Chondrocyte (in vitro differentiated cells): ENCODE data around the gene B3GAT3. TPM values are rescaled to one million over a fixed set of nuclear protein-coding genes. Genes with fewer than 3 reads are reported as not detected.
"Not testable (repeated sequence)": the region's sequence is repeated elsewhere in the genome, so short reads cannot be mapped to it uniquely, and the experiment has no call there.

ENCODE experiments used
- DNase-seq: peaks from one replicate; pipeline ENCODE4 v3.0.0; 2021; ENCODE audit warnings: mixed read lengths, low spot score
- H3K27ac Mint-ChIP-seq: one replicate; pipeline ENCODE4 v1.8.0; 2021; ENCODE audit warnings: mild to moderate bottlenecking, moderate library complexity, mixed read lengths; ENCODE audit not compliant: unreplicated experiment
- H3K27me3 Mint-ChIP-seq: 2 replicates; pipeline ENCODE4 v1.8.0; 2021; ENCODE audit warnings: low read depth, mixed read lengths
- H3K36me3 Mint-ChIP-seq: 2 replicates; pipeline ENCODE4 v1.8.0; 2021; ENCODE audit warnings: low read depth, mixed read lengths
- H3K4me1 Mint-ChIP-seq: 2 replicates; pipeline ENCODE4 v1.8.0; 2021; ENCODE audit warnings: low read depth, mild to moderate bottlenecking, mixed read lengths
- H3K4me3 Mint-ChIP-seq: one replicate; pipeline ENCODE4 v1.8.0; 2021; ENCODE audit warnings: mild to moderate bottlenecking, moderate library complexity, mixed read lengths; ENCODE audit not compliant: unreplicated experiment
- H3K9me3 Mint-ChIP-seq: 2 replicates; pipeline ENCODE4 v1.8.0; 2021; ENCODE audit warnings: low read depth, mixed read lengths
- total RNA-seq: library from RNA; stranded (reverse); gene quantifications from 3 replicates; pipeline ENCODE4 v1.2.1, GENCODE V29; 2021
- TF ChIP-seq, protein P1 (sequence below): fragments of 200-600 bp; sonication (generic); IDR thresholded peaks from 2 replicates; pipeline ENCODE4 v1.5.0; 2021; ENCODE audit warnings: antibody characterized with exemption, mild to moderate bottlenecking, moderate library complexity

Gene B3GAT3
- total RNA-seq, 1 donor from 2014 or later = 37.7 TPM

DNA sequence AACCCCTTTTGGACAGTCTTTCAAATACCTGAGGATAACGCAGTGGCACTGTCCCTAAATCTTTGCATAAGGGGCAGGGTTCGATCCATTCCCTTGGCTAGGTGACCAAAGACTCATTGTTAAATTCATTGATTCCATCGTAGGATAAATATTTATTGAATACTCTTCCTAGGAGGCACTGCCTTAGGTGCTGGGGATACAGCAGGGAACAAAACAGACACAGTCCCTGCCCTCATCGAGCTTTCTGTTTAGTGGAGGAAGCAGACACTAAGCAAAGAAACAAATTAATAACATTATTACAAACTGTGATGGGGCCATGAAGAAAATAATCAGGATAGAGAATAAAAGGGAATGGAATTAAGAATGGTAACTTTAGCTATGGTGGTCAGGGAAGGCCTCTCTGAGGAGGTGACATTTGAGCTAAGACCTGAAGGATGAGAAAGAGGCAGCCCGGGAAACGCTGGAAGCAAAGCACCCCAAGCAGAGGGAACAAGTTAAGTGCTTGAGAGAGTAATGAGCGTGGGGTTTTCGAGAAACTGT is 689 bp downstream of the B3GAT3 start:
- Mint-ChIP-seq H3K4me3 (peak overlapping the region; percentile 89), H3K9me3 (no peaks in the 10 kb centered on the region), H3K36me3 (peaks cover 16% of the 10 kb centered on the region), H3K4me1 (peaks cover 20% of the 10 kb centered on the region), H3K27ac (peak overlapping the region; percentile 91), H3K27me3 (no peaks in the 10 kb centered on the region)
- TF ChIP-seq, protein P1, sequence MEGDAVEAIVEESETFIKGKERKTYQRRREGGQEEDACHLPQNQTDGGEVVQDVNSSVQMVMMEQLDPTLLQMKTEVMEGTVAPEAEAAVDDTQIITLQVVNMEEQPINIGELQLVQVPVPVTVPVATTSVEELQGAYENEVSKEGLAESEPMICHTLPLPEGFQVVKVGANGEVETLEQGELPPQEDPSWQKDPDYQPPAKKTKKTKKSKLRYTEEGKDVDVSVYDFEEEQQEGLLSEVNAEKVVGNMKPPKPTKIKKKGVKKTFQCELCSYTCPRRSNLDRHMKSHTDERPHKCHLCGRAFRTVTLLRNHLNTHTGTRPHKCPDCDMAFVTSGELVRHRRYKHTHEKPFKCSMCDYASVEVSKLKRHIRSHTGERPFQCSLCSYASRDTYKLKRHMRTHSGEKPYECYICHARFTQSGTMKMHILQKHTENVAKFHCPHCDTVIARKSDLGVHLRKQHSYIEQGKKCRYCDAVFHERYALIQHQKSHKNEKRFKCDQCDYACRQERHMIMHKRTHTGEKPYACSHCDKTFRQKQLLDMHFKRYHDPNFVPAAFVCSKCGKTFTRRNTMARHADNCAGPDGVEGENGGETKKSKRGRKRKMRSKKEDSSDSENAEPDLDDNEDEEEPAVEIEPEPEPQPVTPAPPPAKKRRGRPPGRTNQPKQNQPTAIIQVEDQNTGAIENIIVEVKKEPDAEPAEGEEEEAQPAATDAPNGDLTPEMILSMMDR = no peak
- DNase-seq = no peak

DNA sequence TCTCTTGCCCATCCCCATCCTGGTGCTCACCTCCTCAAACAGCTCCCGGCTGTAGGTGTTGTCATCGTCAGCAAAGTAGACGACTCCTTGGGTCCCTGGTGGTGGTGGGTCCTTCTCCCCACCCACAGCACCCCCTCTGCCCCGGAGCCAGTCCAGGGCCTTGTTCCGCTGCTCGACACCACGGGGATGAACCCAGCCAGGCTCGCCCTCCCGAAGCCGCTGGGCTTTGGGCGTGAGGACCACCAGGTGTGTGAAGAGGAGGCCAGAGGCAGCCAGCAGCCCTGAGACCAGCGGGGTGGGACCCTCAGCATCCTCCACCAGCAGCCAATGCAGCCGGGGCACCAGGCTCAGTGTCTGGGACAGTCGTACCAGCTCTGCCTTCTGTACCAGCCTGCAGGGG is 4.8 kb downstream of the B3GAT3 start:
- not testable (repeated sequence) for H3K36me3 Mint-ChIP-seq, H3K27ac Mint-ChIP-seq, H3K9me3 Mint-ChIP-seq, H3K27me3 Mint-ChIP-seq, DNase-seq, H3K4me3 Mint-ChIP-seq
- H3K4me1 Mint-ChIP-seq = peaks cover 16% of the 10 kb centered on the region

DNA sequence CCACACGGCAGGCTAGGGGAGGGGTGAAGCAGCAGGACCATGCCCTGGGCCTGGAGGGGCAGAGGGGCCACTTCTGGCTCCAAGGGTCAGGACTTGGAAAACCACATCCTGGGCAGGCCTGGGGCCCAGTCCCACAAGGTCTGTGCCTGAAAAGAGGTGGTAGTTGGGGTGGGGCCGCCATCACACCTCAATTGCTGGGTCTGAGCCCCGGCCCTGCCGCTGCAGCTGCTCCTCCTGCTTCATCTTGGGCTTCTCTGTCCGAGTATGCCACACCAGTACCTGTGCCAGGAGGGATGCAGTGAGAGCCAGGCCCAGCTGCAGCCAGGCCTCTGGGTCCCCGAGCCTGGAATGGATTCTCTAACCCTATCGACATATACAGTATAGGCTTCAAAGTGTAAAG is 6.3 kb downstream of the B3GAT3 start:
- H3K4me1 Mint-ChIP-seq = peaks cover 18% of the 10 kb centered on the region
- TF ChIP-seq, protein P1 = no peak
- no peak overlapping the region for H3K4me3 Mint-ChIP-seq
- H3K9me3 Mint-ChIP-seq = no peaks in the 10 kb centered on the region
- DNase-seq = no peak
- no peaks in the 10 kb centered on the region for H3K27me3 Mint-ChIP-seq
- peaks cover 5% of the 10 kb centered on the region for H3K36me3 Mint-ChIP-seq
- H3K27ac Mint-ChIP-seq = no peak overlapping the region

DNA sequence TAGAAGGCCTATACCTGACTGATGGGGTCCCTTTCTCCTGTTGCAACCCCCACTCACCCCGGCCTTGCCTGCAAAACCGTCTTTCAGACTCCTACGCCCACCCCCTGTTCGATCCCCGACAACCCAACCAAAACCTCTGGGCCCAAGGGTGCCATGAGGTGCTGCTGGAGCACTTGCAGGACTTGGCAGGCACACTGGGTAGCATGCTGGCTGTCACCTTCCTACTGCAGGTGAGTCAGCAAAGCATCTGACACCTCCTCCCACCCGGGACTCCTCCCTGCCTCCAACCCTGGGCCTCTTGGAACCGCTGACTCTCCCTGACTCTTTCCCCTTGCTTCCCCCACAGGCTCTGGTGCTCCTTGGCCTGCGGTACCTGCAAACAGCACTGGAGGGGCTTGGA is 7.5 kb downstream of the B3GAT3 start:
- TF ChIP-seq, protein P1 = no peak
- peak overlapping the region; percentile 74 for H3K27ac Mint-ChIP-seq
- DNase-seq = no peak

DNA sequence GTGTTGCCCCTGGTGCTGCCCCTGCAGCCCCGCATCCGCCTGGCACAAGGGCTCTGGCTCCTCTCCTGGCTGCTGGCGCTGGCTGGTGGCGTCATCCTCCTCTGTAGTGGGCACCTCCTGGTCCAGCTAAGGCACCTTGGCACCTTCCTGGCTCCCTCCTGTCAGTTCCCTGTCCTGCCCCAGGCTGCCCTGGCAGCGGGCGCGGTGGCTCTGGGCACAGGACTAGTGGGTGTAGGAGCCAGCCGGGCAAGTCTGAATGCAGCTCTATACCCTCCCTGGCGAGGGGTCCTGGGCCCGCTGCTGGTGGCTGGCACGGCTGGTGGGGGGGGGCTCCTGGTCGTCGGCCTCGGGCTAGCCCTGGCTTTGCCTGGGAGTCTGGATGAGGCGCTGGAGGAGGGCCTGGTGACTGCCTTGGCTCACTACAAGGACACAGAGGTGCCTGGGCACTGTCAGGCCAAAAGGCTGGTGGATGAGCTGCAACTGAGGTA is 8.5 kb downstream of the B3GAT3 start:
- H3K4me3 Mint-ChIP-seq = peak overlapping the region; percentile 54
- no peak for DNase-seq
- TF ChIP-seq, protein P1 = no peak

More for the DNA sequence above, 7.5 kb downstream of the B3GAT3 start:
- Mint-ChIP-seq H3K36me3 (peaks cover 5% of the 10 kb centered on the region), H3K9me3 (no peaks in the 10 kb centered on the region), H3K4me1 (peaks cover 17% of the 10 kb centered on the region), H3K4me3 (no peak overlapping the region), H3K27me3 (no peaks in the 10 kb centered on the region)

More for the DNA sequence above, 8.5 kb downstream of the B3GAT3 start:
- Mint-ChIP-seq H3K9me3 (no peaks in the 10 kb centered on the region), H3K4me1 (peaks cover 17% of the 10 kb centered on the region), H3K27me3 (no peaks in the 10 kb centered on the region), H3K27ac (peak overlapping the region; percentile 82), H3K36me3 (peaks cover 4% of the 10 kb centered on the region)
